BJ (cell line): Measurements from ENCODE around the gene MED28. TPM values are rescaled to one million over a fixed set of nuclear protein-coding genes. Genes with fewer than 3 reads are reported as not detected.
A peak's percentile ranks its signal among the peaks of the same experiment; 100 is the strongest.
"Not testable (repeated sequence)": the region's sequence is repeated elsewhere in the genome, so short reads cannot be mapped to it uniquely, and the experiment has no call there.

Experiments used
- CTCF ChIA-PET: fragments of 350-600 bp; formaldehyde crosslinking; extraction: SDS; loops from one replicate; lab custom pipeline; 2021; ENCODE audit warnings: antibody characterized with exemption, inconsistent platforms; lab: Yijun Ruan, JAX
- POLR2A ChIA-PET: fragments of 300-600 bp; sonication (Branson Sonifier 250); formaldehyde crosslinking; extraction: SDS; loops from one replicate; lab custom pipeline; 2021; ENCODE audit warnings: antibody characterized with exemption; lab: Charles Lee
- DNase-seq: peaks from one replicate; pipeline ENCODE4 v3.0.0-alpha.2; 2011; ENCODE audit warnings: low read depth
- H3K27me3 ChIP-seq: 2 replicates; pipeline ENCODE4 v1.6.0; 2011; ENCODE audit warnings: low read length; ENCODE audit not compliant: control insufficient read depth, insufficient read depth
- H3K36me3 ChIP-seq: 2 replicates; pipeline ENCODE4 v1.5.1; 2011; ENCODE audit warnings: low read length; ENCODE audit not compliant: control insufficient read depth, insufficient read depth
- H3K4me3 ChIP-seq: 2 replicates; pipeline ENCODE4 v1.5.1; 2011; ENCODE audit warnings: low read depth, mild to moderate bottlenecking, control low read depth, low read length
- CTCF ChIP-seq: IDR thresholded peaks from 2 replicates; pipeline ENCODE4 v1.5.1; 2011; ENCODE audit warnings: low read depth, mild to moderate bottlenecking, control low read depth, inconsistent platforms, low read length, moderate library complexity; ENCODE audit not compliant: insufficient read depth
- polyA plus RNA-seq: library from polyadenylated mRNA; depleted of rRNA; stranded (reverse); fragments of >200 nt; gene quantifications from 2 replicates; pipeline ENCODE4 v1.2.3, GENCODE V29; 2011

MED28 gene
- polyA plus RNA-seq, 1 experiment, result 9.0 TPM

GRCh38 chr4:17654701-17655100, 40.3 kb downstream of the MED28 start:
- no peak for DNase-seq
- Histone ChIP-seq H3K27me3 (no peaks in the 10 kb centered on the region), H3K36me3 (no peaks in the 10 kb centered on the region), H3K4me3 (no peak overlapping the region)
- TF ChIP-seq CTCF, result no peak
- ChIA-PET POLR2A (no interaction called here), CTCF (no interaction called here)

- no peak for DNase-seq
- Histone ChIP-seq H3K27me3 (no peaks in the 10 kb centered on the region), H3K36me3 (no peaks in the 10 kb centered on the region), H3K4me3 (no peak overlapping the region)
- no peak for TF ChIP-seq CTCF
- ChIA-PET CTCF (interaction anchor here (0.9 kb wide), 1 partner anchor 9 kb away, joined by 4 read pairs; no protein-coding TSS in a partner anchor), POLR2A (no interaction called here)
These were observed 42.6 kb downstream of the MED28 start for GRCh38 chr4:17657090-17657489.

GRCh38 chr4:17657849-17658248, 43.4 kb downstream of the MED28 start:
- no peak overlapping the region for H3K4me3 ChIP-seq
- CTCF ChIA-PET, result no interaction called here
- no peaks in the 10 kb centered on the region for H3K27me3 ChIP-seq
- no peak for DNase-seq
- TF ChIP-seq CTCF, result no peak
- no peaks in the 10 kb centered on the region for H3K36me3 ChIP-seq
- POLR2A ChIA-PET, result no interaction called here

- CTCF ChIA-PET, H3K36me3 ChIP-seq, DNase-seq, H3K4me3 ChIP-seq, H3K27me3 ChIP-seq, POLR2A ChIA-PET: not testable (repeated sequence)
These were observed 44.8 kb downstream of the MED28 start for GRCh38 chr4:17659196-17659595.

- Histone ChIP-seq H3K36me3 (no peaks in the 10 kb centered on the region), H3K27me3 (no peaks in the 10 kb centered on the region), H3K4me3 (no peak overlapping the region)
- POLR2A ChIA-PET, result no interaction called here
- CTCF ChIA-PET, result no interaction called here
- peak; percentile 1 for DNase-seq
- TF ChIP-seq CTCF, result no peak
These were observed 48.3 kb downstream of the MED28 start for GRCh38 chr4:17662694-17663093.

- DNase-seq, result no peak
- CTCF ChIA-PET, result interaction anchor here (0.9 kb wide), 1 partner anchor 12 kb away, joined by 4 read pairs; no protein-coding TSS in a partner anchor
- TF ChIP-seq CTCF, result no peak
- POLR2A ChIA-PET, result no interaction called here
- H3K27me3 ChIP-seq, result no peaks in the 10 kb centered on the region
- H3K36me3 ChIP-seq, result no peaks in the 10 kb centered on the region
- H3K4me3 ChIP-seq, result no peak overlapping the region
These were observed 50.3 kb downstream of the MED28 start for GRCh38 chr4:17664755-17665154.
